Smooth muscle cell (in vitro differentiated cells): Measurements from ENCODE around the gene CUL9. TPM values are rescaled to one million over a fixed set of nuclear protein-coding genes. Genes with fewer than 3 reads are reported as not detected.

Source experiments
- DNase-seq: peaks from one replicate; lab custom pipeline; 2025; ENCODE audit not compliant: unreplicated experiment; lab: John Stamatoyannopoulos, UW
- H2AFZ ChIP-seq: fragments of 200-600 bp; sonication (generic); 2 replicates; pipeline ENCODE4 v1.6.0; 2016; ENCODE audit warnings: antibody characterized with exemption, low read depth, mild to moderate bottlenecking
- H3F3A ChIP-seq: fragments of 200-600 bp; sonication (generic); 2 replicates; pipeline ENCODE4 v1.6.0; 2017; ENCODE audit warnings: antibody characterized with exemption, low read depth
- H3K27ac ChIP-seq: fragments of 200-600 bp; sonication (generic); 2 replicates; pipeline ENCODE4 v1.5.1; 2016; ENCODE audit warnings: low read depth, mild to moderate bottlenecking
- H3K27me3 ChIP-seq: fragments of 200-600 bp; sonication (generic); 2 replicates; pipeline ENCODE4 v1.6.1; 2016; ENCODE audit warnings: low read depth, mild to moderate bottlenecking
- H3K36me3 ChIP-seq: fragments of 200-600 bp; sonication (generic); 2 replicates; pipeline ENCODE4 v1.5.1; 2016; ENCODE audit warnings: low read depth
- H3K4me1 ChIP-seq: fragments of 200-600 bp; sonication (generic); 2 replicates; pipeline ENCODE4 v1.5.1; 2016; ENCODE audit warnings: low read depth
- H3K4me2 ChIP-seq: fragments of 200-600 bp; sonication (generic); 2 replicates; pipeline ENCODE4 v1.6.0; 2016; ENCODE audit warnings: mild to moderate bottlenecking
- H3K4me3 ChIP-seq: fragments of 200-600 bp; sonication (generic); 2 replicates; pipeline ENCODE4 v1.5.1; 2016; ENCODE audit warnings: mild to moderate bottlenecking
- H3K79me2 ChIP-seq: fragments of 200-600 bp; sonication (generic); 2 replicates; pipeline ENCODE4 v1.6.0; 2016; ENCODE audit warnings: low read depth, mild to moderate bottlenecking
- H3K9ac ChIP-seq: fragments of 200-600 bp; sonication (generic); 2 replicates; pipeline ENCODE4 v1.6.0; 2016; ENCODE audit warnings: low read depth
- H3K9me3 ChIP-seq: fragments of 200-600 bp; sonication (generic); replicated peaks from 2 replicates; pipeline ENCODE4 v1.5.1; 2016; ENCODE audit warnings: low read depth
- H4K20me1 ChIP-seq: fragments of 200-600 bp; sonication (generic); 2 replicates; pipeline ENCODE4 v1.6.0; 2016; ENCODE audit warnings: low read depth
- CTCF ChIP-seq: fragments of 200-600 bp; sonication (generic); IDR thresholded peaks from 2 replicates; pipeline ENCODE4 v1.5.1; 2017; ENCODE audit warnings: borderline replicate concordance, mild to moderate bottlenecking, antibody characterized with exemption; ENCODE audit not compliant: insufficient read depth, poor library complexity, severe bottlenecking
- WGBS: methylation state at CpG from one replicate; pipeline ENCODE4 v1.1.7; 2016; ENCODE audit warnings: low lambda C conversion rate; 5-methylcytosine and 5-hydroxymethylcytosine counted together
- polyA plus RNA-seq: library from polyadenylated mRNA; unstranded; fragments of >200 nt; fragmentation: Nextera tagmentation; extraction: Ambion mirVana; gene quantifications from 2 replicates; pipeline ENCODE4 v1.2.1, GENCODE V29; 2016
- total RNA-seq: library from RNA; depleted of rRNA; stranded (reverse); fragments of >200 nt; gene quantifications from 2 replicates; pipeline ENCODE4 v1.2.3, GENCODE V29; 2014

Gene CUL9
- total and polyA plus RNA-seq, 2 experiments from 2014 or later = 13.9 to 18.8 TPM

GRCh38 chr6:43217351-43217750 is 35.4 kb downstream of the CUL9 start:
- Histone ChIP-seq H3K9ac (no peak overlapping the region), H4K20me1 (no peaks in the 10 kb centered on the region), H3K27me3 (no peaks in the 10 kb centered on the region), H3F3A (no peaks in the 10 kb centered on the region), H3K36me3 (no peaks in the 10 kb centered on the region), H3K4me1 (no peaks in the 10 kb centered on the region), H3K27ac (no peak overlapping the region), H3K4me3 (no peak overlapping the region), H3K9me3 (no peaks in the 10 kb centered on the region), H3K79me2 (no peaks in the 10 kb centered on the region), H3K4me2 (no peak overlapping the region), H2AFZ (no peak overlapping the region)
- no peak for TF ChIP-seq CTCF
- DNase-seq = no peak
- WGBS = 94% methylated on average over 5 of the region's 5 CpGs

- Histone ChIP-seq H3K4me1 (no peaks in the 10 kb centered on the region), H3K27ac (no peak overlapping the region), H3K4me2 (no peak overlapping the region), H3K9me3 (no peaks in the 10 kb centered on the region), H3K79me2 (no peaks in the 10 kb centered on the region), H3K27me3 (no peaks in the 10 kb centered on the region), H4K20me1 (no peaks in the 10 kb centered on the region), H3F3A (no peaks in the 10 kb centered on the region), H3K9ac (no peak overlapping the region), H3K4me3 (no peak overlapping the region), H3K36me3 (no peaks in the 10 kb centered on the region), H2AFZ (no peak overlapping the region)
- no peak for TF ChIP-seq CTCF
- DNase-seq = no peak
- 94% methylated on average over 3 of the region's 3 CpGs for WGBS
Observed at GRCh38 chr6:43219119-43219518, 37.1 kb downstream of the CUL9 start.

- H3K4me3 ChIP-seq = no peak overlapping the region
- H3F3A ChIP-seq = no peaks in the 10 kb centered on the region
- H3K27me3 ChIP-seq = no peaks in the 10 kb centered on the region
- H3K27ac ChIP-seq = no peak overlapping the region
- no peak for TF ChIP-seq CTCF
- WGBS = 89% methylated on average over 7 of the region's 7 CpGs
- H3K9ac ChIP-seq = no peak overlapping the region
- H4K20me1 ChIP-seq = no peaks in the 10 kb centered on the region
- no peaks in the 10 kb centered on the region for H3K4me1 ChIP-seq
- H3K36me3 ChIP-seq = no peaks in the 10 kb centered on the region
- H3K4me2 ChIP-seq = no peak overlapping the region
- no peak overlapping the region for H2AFZ ChIP-seq
- no peaks in the 10 kb centered on the region for H3K9me3 ChIP-seq
- no peaks in the 10 kb centered on the region for H3K79me2 ChIP-seq
- no peak for DNase-seq
Observed at GRCh38 chr6:43219814-43220213, 37.8 kb downstream of the CUL9 start.

GRCh38 chr6:43220439-43220951 is 38.5 kb downstream of the CUL9 start:
- H3K9me3 ChIP-seq = no peaks in the 10 kb centered on the region
- no peaks in the 10 kb centered on the region for H4K20me1 ChIP-seq
- H3K79me2 ChIP-seq = no peaks in the 10 kb centered on the region
- no peak for DNase-seq
- TF ChIP-seq CTCF = no peak
- H3K4me1 ChIP-seq = no peaks in the 10 kb centered on the region
- WGBS = 93% methylated on average over 16 of the region's 16 CpGs
- no peak overlapping the region for H2AFZ ChIP-seq
- H3K9ac ChIP-seq = no peak overlapping the region
- H3K4me2 ChIP-seq = no peak overlapping the region
- no peak overlapping the region for H3K4me3 ChIP-seq
- no peak overlapping the region for H3K27ac ChIP-seq
- H3K27me3 ChIP-seq = no peaks in the 10 kb centered on the region
- H3K36me3 ChIP-seq = no peaks in the 10 kb centered on the region
- H3F3A ChIP-seq = no peaks in the 10 kb centered on the region
